ELF-1 (cell line): Measurements from ENCODE around the gene TAF4B.

Experiments used
- DNase-seq: peaks from one replicate; pipeline ENCODE4 v3.0.0-alpha.2; 2016; ENCODE audit warnings: low read depth, low spot score

TAF4B gene

DNA sequence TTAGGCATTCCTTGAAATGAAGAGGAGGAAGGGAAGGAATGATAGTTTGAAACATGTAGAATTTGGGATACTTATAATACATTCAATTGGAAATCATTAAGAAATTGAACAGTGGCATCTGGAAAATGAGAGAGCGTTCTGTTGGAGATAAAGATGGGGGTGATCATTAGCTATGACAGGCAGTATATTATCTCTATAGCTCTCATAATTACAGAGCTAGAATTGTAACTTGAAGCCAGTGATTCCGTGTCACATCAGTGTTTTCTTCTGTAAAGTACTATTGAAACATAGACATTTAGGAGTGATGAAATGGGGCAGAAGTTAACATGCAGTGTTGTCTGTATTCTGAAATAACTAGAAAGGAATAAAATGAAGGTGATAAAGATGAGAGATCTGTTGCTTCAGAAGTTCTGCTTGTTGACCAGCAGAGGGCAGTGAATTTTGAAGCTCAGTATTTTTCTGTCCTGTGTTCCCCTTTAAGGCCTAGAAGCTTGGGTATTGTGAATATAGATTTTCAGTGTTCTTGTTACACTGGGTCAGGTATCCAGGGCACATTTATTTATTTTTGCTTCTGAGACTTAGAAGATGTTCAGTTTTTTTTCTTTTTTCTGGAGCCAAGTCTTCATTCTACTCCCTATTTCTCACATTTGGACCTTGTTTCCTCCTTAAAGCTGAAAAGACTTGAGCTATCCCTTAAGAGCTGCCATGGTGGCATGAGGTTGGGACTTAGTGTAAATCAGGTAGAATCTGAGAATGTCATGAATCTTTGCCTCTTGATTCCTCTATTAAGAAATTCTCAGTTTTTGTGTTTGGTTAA, 157.4 kb downstream of the TAF4B start:
- no peak for DNase-seq

DNA sequence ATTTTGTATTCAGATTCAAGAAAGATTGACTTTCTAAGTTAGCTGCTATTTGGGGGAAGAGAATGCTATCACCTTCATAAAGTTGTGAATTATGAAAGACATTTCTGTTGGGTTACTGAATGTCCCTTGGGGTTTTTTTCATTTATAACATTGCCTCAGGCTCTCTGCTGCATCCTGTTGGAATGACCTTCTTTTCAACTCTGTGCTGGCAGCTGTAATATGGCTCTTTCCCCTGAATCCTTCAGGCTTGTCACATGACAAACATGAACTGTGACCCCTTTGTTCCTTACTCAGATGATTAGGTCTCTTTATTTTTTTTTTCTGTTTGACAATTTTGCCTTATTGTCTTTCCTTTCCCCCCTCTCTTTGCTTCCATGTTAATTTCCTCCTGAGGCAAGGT, 159.8 kb downstream of the TAF4B start:
- no peak for DNase-seq

DNA sequence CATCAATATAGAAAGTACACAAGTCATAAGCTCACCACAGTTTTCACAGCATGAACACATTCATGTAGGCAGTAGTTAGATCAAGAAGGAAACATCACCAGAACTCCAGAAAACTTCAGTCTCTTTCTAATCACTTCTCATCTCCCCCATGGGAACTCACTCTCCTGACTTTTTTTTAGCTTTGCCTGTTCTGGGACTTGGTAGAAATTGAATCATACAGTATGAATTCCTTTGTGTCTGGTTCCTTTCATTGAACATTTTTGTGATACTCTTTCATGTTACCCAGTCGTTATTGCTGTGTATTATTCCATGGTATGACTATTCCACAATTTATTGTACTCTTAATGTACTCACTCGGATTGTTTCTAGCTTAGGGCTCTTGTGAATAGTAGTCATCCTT, 160.2 kb downstream of the TAF4B start:
- no peak for DNase-seq

DNA sequence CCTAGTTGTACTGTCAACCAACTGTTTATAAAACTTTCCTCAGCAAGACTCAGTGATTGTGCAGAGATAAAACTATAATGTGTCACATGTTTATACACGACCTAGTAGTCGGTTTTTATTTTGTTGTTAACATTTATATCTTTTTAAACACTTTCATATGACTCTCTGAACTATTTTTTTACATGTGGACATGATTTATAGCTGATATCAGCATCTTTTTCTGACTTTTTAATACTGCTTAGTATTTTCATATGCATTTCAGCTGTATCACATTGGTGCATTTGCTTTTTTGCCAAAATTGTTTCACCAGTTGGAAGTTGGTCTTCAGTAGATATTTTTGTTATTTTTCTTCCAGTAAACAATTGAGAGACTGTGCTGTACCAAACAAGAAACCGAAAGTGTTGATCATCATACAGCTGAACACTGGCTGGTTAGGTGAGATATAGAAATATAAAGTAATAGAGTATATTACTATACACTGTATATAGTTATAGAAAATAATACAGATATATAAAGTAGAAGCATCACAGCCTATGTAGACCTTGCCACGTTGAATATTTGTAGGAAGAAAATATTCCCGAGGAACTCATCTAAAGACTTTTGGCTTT, 167.9 kb downstream of the TAF4B start:
- DNase-seq: no peak

- DNase-seq: no peak
Observed at GRCh38 chr18:26397019-26397418, 170.8 kb downstream of the TAF4B start.

DNA sequence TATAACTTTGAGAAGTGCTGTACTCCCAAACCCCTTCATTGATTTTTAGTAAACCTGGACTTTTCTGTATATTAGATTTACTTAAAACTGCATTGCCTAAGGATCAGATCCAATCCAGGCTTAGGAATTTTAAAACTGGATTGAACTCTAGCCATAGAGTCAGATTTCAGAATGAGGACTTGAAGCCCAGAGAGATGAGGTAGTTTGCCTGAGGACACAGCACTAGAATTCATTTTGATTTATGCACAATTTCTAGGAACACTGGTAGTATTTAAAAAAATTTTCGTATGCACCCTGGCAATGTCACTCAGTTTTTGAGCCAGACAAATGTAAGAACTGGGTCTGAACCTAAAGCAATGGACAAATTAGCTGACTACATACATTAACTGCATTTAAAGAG, 177.2 kb downstream of the TAF4B start:
- no peak for DNase-seq

GRCh38 chr18:26405190-26405801, 179.1 kb downstream of the TAF4B start:
- DNase-seq: no peak

DNA sequence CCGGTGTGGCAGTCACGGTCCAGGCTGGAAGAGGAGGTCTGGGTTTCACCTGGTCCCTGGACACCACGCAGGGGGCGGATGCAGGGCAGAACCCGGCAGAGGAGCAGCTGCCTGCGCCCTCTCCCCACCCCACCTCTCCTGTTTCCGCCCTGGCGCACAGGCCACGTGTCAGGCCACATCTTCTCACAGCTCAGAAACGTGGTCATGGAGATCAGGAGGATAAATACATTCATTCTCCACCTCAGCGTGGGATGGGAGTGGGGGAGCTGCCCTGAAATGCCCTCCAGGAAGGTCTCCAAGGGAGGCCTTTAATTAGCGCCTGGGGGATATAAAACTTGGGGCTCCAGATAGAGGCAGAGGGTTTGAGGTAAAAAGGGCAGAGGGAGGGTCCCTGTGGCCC, 180.1 kb downstream of the TAF4B start:
- DNase-seq: no peak

GRCh38 chr18:26406854-26407517, 180.7 kb downstream of the TAF4B start:
- DNase-seq: no peak

- no peak for DNase-seq
Observed at GRCh38 chr18:26407736-26408601, 181.7 kb downstream of the TAF4B start.

DNA sequence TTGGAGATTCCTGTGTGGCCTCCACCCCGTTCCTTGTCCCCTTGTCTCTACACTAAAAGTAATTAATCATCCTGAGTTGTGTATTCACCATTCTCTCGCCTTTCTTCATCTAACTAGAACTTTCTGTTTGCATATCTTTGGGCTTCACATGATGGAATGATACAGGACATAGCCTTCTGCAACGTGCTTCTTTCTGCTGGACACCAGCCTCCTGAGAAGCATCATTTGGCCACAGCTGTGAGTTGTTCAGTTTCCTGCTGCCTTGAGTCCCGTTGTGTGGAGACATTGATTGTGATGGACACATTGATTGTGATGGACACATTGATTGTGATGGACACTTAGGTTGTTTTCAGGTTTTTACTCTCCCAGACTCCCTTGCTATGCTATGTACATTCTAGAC, 182.8 kb downstream of the TAF4B start:
- no peak for DNase-seq

DNA sequence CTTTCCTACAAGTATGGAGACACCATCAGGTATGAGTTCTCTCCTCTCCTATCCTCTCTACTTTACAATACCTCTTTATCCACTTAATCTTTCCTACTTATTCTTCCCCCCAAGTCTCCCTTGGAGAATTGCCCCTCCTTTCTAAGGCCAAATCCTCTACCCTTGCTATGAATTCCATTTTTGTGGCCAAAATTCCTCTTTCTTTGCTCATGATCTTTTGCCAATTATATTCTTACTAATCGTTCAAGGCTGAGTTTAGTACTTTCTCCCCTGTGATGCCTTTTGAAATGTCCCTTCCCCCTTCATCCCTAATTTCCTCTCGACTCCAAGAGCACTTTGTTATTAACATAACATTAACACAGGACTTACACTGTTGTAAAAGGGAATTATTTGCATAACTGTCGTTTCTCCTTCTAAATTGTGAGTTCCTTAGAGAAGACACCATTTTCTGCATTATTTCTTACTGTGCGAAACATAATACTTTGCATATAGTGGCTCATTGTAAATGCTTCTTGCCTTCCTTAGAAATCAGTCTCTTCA, 188.7 kb downstream of the TAF4B start:
- DNase-seq: no peak

GRCh38 chr18:26415631-26416030, 189.4 kb downstream of the TAF4B start:
- DNase-seq: no peak

DNA sequence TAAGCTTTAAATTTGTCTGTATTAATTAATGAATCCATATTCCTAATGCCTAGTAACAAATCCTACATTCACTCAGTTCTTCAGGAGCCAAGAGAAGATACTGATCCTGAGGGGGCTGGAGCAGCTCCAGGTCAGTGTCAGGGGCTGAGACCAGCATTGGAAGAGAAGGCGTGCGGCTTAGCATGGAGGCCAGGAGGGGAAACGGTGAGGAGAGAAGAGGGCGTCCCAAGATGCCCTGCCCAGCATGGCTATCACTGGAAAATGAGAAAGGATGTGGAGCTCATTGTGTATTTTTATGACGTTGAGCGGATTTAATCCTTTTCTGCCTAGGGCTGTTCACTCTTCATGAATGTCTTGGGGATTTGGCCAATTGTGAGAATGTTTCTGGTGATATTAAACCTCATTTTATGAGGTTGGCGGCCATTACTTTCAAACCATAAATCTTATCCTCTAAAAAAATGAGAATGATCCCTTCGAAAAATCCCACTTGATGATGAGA, 190.5 kb downstream of the TAF4B start:
- DNase-seq: no peak

GRCh38 chr18:26417190-26417589, 190.9 kb downstream of the TAF4B start:
- no peak for DNase-seq

- no peak for DNase-seq
Observed at GRCh38 chr18:26418225-26418624, 192.0 kb downstream of the TAF4B start.

DNA sequence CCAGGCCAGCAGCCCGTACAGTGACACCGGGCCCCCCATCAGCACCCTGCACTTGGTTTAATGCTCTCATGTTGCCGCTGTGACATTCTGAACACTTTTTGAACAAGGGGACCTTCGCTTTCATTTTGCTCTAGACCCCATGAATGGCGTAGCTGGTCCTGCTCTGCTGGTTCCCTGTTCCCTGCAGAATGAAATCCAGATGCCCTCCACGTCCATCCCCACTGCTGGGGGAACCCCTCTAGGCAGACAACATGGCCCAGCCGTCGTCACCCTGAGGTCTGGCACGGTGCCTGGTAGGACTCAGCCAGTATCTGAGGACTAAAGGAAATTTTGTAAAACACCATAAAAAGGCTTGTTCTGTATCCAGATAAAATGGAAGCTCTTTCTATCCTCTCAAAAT, 193.5 kb downstream of the TAF4B start:
- no peak for DNase-seq

DNA sequence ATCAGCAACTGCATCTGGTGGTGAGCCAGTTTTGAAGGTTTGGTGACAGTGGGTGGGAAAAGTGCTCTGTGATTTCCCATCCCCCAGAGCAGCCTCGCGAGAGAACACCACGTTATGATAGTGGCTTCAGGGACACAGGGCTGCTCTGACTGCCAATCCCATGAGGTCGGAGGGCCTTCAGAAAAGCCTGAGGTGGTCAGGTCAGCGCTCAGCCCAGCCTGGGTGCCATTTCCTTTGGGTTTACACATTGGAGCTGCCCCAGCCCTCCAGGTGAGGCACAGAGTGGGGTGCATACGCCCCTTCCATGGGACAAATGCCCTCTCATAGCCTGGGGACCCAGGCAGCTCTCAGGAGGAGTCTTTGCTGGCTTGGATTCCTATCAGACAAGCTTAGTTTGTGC, 195.3 kb downstream of the TAF4B start:
- DNase-seq: no peak

DNA sequence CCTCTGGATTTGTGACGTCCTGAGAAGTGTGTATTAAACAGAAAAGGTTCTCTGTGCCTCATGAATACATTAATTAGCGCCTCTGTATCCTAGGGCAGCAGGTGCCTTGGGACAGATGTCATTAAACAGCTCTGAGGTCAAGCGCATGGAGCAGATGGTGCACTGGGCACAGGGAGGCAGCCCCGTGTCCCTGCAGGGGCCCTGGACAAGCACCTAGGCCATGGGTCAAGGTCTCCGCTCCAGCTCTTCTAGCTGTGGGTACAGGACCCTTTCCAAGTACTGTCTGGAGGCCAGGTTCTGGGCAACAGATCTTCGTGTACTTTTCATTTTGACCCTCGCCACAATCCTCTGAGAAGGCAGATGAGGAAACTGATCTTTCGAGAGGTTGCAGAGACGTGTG, 195.7 kb downstream of the TAF4B start:
- no peak for DNase-seq

- no peak for DNase-seq
Observed at GRCh38 chr18:26422472-26423162, 196.4 kb downstream of the TAF4B start.
